HFF-Myc (cell line): Measurements from ENCODE around the gene OR6X1.
"Not testable (repeated sequence)": the region's sequence is repeated elsewhere in the genome, so short reads cannot be mapped to it uniquely, and the experiment has no call there.

Experiments used
- DNase-seq: peaks from one replicate; pipeline ENCODE4 v3.0.0-alpha.2; 2011; ENCODE audit warnings: low read depth; ENCODE audit errors: extremely low read depth
- H3K4me3 ChIP-seq: replicated peaks from 2 replicates; pipeline ENCODE4 v1.5.1; 2011; ENCODE audit warnings: low read depth, mild to moderate bottlenecking, control low read depth, low read length
- CTCF ChIP-seq: IDR thresholded peaks from 2 replicates; pipeline ENCODE4 v1.5.1; 2012; ENCODE audit warnings: mild to moderate bottlenecking, low read depth, low read length, control low read depth; ENCODE audit errors: missing control alignments

Gene OR6X1

GRCh38 chr11:123760894-123761293 lies 6.6 kb upstream of the OR6X1 start:
- TF ChIP-seq CTCF: no peak
- no peak overlapping the region for H3K4me3 ChIP-seq
- no peak for DNase-seq

- H3K4me3 ChIP-seq: no peak overlapping the region
- TF ChIP-seq CTCF: no peak
- no peak for DNase-seq
These were observed 3.7 kb upstream of the OR6X1 start for GRCh38 chr11:123757976-123758375.

- TF ChIP-seq CTCF: no peak
- no peak for DNase-seq
- H3K4me3 ChIP-seq: no peak overlapping the region
These were observed 1.5 kb upstream of the OR6X1 start for GRCh38 chr11:123755813-123756212.

GRCh38 chr11:123755344-123755743 lies 1.0 kb upstream of the OR6X1 start:
- no peak for TF ChIP-seq CTCF
- DNase-seq: no peak
- H3K4me3 ChIP-seq: no peak overlapping the region

GRCh38 chr11:123753110-123753509 lies 1.2 kb downstream of the OR6X1 start:
- TF ChIP-seq CTCF: no peak
- H3K4me3 ChIP-seq: no peak overlapping the region
- DNase-seq: no peak

- no peak for DNase-seq
- no peak overlapping the region for H3K4me3 ChIP-seq
- no peak for TF ChIP-seq CTCF
These were observed 2.5 kb downstream of the OR6X1 start for GRCh38 chr11:123751781-123752180.

- DNase-seq, H3K4me3 ChIP-seq: not testable (repeated sequence)
These were observed 6.0 kb downstream of the OR6X1 start for GRCh38 chr11:123748349-123748748.
